Psoas muscle (tissue), 8 donors: Measurements from ENCODE around the gene KHDC4. TPM values are rescaled to one million over a fixed set of nuclear protein-coding genes. Genes with fewer than 3 reads are reported as not detected.

Source experiments
- ATAC-seq, 4 donors: fragments of 200-7000 bp; cut with Tn5 transposase; one replicate each; pipeline ENCODE4 v1.9.1; 2020; ENCODE audit warnings: moderate library complexity in 3 of 4, mild to moderate bottlenecking in 2 of 4
- DNase-seq, 2 donors: peaks; one replicate each; pipeline ENCODE4 v3.0.0-alpha.2; 2020
- H3K27ac ChIP-seq: fragments of 200-600 bp; one replicate; pipeline ENCODE4 v1.8.0; 2022
- H3K27me3 ChIP-seq, 3 donors: fragments of 200-600 bp in 1 of 3; one replicate each; pipeline versions ENCODE4 v1.6.1 to v1.8.0; 2013 to 2022; ENCODE audit warnings: low read length in 2 of 3, mild to moderate bottlenecking in 2 of 3, moderate library complexity in 1 of 3; ENCODE audit not compliant: insufficient read depth in 3 of 3
- H3K36me3 ChIP-seq, 2 donors: fragments of 200-600 bp in 1 of 2; one replicate each; pipeline versions ENCODE4 v1.6.1 to v1.8.0; 2013 to 2022; ENCODE audit warnings: low read depth in 1 of 2, mild to moderate bottlenecking in 1 of 2, moderate library complexity in 1 of 2; ENCODE audit not compliant: insufficient read depth in 1 of 2
- H3K4me1 ChIP-seq: fragments of 200-600 bp; one replicate; pipeline ENCODE4 v1.8.0; 2022
- H3K4me3 ChIP-seq: fragments of 200-600 bp; one replicate; pipeline ENCODE4 v1.8.0; 2022; ENCODE audit warnings: mild to moderate bottlenecking
- H3K9me3 ChIP-seq: fragments of 200-600 bp; one replicate; pipeline ENCODE4 v1.8.0; 2022
- CTCF ChIP-seq: fragments of 200-600 bp; IDR thresholded peaks from one replicate; pipeline ENCODE4 v1.8.0; 2022; ENCODE audit warnings: antibody characterized with exemption
- WGBS, 3 donors: extraction: QIAGEN DNeasy Blood & Tissue Kit; methylation state at CpG; one replicate each; pipeline versions ENCODE4 v1.1.6 to v1.1.7; 2013; 5-methylcytosine and 5-hydroxymethylcytosine counted together
- intact Hi-C, 2 donors: fragments of 100-400 bp; cut with DNase I; formaldehyde crosslinking; loops; one replicate each; pipeline versions ENCODE4 v1.11.0 to v1.14.2; 2022
- polyA plus RNA-seq, 3 donors: library from polyadenylated mRNA; stranded (reverse); fragments of 200-250 nt; gene quantifications; one replicate each; pipeline ENCODE4 v1.2.3, GENCODE V29; 2013
- total RNA-seq, 4 donors: library from RNA; stranded (reverse); fragmentation: NEBNext Ultra II Directional in 2 of 4; extraction: Animal tissue kit (Norgen Biotek cat#: 25700) in 2 of 4; gene quantifications; one replicate each; pipeline versions ENCODE4 v1.2.1 to v1.2.4, GENCODE V29; 2021 to 2023
- donor health status: healthy with polysubstance abuse.
- donor health status: DM: no; HTN: no; CAD: no; lungs with moderate emphysema.
- donor health status: Bipolar disorder and iron deficiency.
- donor health status: healthy.
- donor health status: DM: yes; HTN: yes; CAD: no.
- donor health status: DM: no; HTN: no; CAD: no.
- donor health status: DM: no; HTN: no; CAD: no.
- donor health status: DM: yes; HTN: yes; CAD: no.

Gene KHDC4
- total and polyA plus RNA-seq, 7 donors = 11.0 to 33.1 (median 20.7) TPM

GRCh38 chr1:155976913-155977689 lies 42.9 kb upstream of the KHDC4 start:
- DNase-seq = no peak
- Histone ChIP-seq H3K4me1 (peaks cover 70% of the 10 kb centered on the region), H3K36me3 (no peaks in the 10 kb centered on the region), H3K27me3 (no peaks in the 10 kb centered on the region), H3K9me3 (no peaks in the 10 kb centered on the region), H3K27ac (peak overlapping the region; percentile 89), H3K4me3 (peak overlapping the region; percentile 88)
- TF ChIP-seq CTCF = no peak
- no peak for ATAC-seq
- WGBS, 3 donors = 25 to 35% (median 34%) methylated on average over 5 of the region's 5 CpGs
- intact Hi-C loops = loop anchor here in 1 of 2 donors (2.0 kb wide), 1 partner anchor 14 kb away; no protein-coding TSS in a partner anchor

- intact Hi-C loops = loop anchor here in 1 of 2 donors (2.0 kb wide), 1 partner anchor 13 kb away; no protein-coding TSS in a partner anchor
- Histone ChIP-seq H3K36me3 (no peaks in the 10 kb centered on the region), H3K4me1 (peaks cover 73% of the 10 kb centered on the region), H3K27ac (peak overlapping the region; percentile 89), H3K27me3 (no peaks in the 10 kb centered on the region), H3K4me3 (peak overlapping the region; percentile 88), H3K9me3 (no peaks in the 10 kb centered on the region)
- 24 to 35% (median 31%) methylated on average over 14 of the region's 14 CpGs for WGBS, 3 donors
- DNase-seq = peak; percentile 72 to 82
- no peak for ATAC-seq
- TF ChIP-seq CTCF = no peak
These were observed 42.1 kb upstream of the KHDC4 start for GRCh38 chr1:155976062-155976912.

GRCh38 chr1:155975375-155976061 lies 41.3 kb upstream of the KHDC4 start:
- H3K27ac ChIP-seq = peak overlapping the region; percentile 89
- intact Hi-C loops = loop anchor here in 1 of 2 donors (2.0 kb wide), 1 partner anchor 13 kb away; no protein-coding TSS in a partner anchor
- no peaks in the 10 kb centered on the region for H3K36me3 ChIP-seq
- H3K9me3 ChIP-seq = no peaks in the 10 kb centered on the region
- peak overlapping the region; percentile 88 for H3K4me3 ChIP-seq
- peaks cover 76% of the 10 kb centered on the region for H3K4me1 ChIP-seq
- no peaks in the 10 kb centered on the region for H3K27me3 ChIP-seq
- ATAC-seq = no peak
- 31 to 35% (median 33%) methylated on average over 4 of the region's 4 CpGs for WGBS, 3 donors
- DNase-seq = no peak
- no peak for TF ChIP-seq CTCF

GRCh38 chr1:155974208-155975115 lies 40.2 kb upstream of the KHDC4 start:
- Histone ChIP-seq H3K27me3 (no peaks in the 10 kb centered on the region), H3K4me1 (peaks cover 77% of the 10 kb centered on the region), H3K9me3 (no peaks in the 10 kb centered on the region), H3K27ac (peak overlapping the region; percentile 89), H3K36me3 (no peaks in the 10 kb centered on the region), H3K4me3 (peak overlapping the region; percentile 88)
- DNase-seq = no peak
- 22 to 30% (median 22%) methylated on average over 13 of the region's 13 CpGs for WGBS, 3 donors
- no peak for ATAC-seq
- intact Hi-C loops = no loop called here
- TF ChIP-seq CTCF = no peak
